Measurements from ENCODE around the gene HIRA. TPM values are rescaled to one million over a fixed set of nuclear protein-coding genes. Genes with fewer than 3 reads are reported as not detected.
"Not testable (repeated sequence)": the region's sequence is repeated elsewhere in the genome, so short reads cannot be mapped to it uniquely, and the experiment has no call there.

Gene HIRA
- total RNA-seq, 1 donor from 2014 or later, result 18.1 TPM

GRCh38 chr22:19319281-19319680 lies 112.3 kb downstream of the HIRA start:
- no peak for DNase-seq
- Histone ChIP-seq H3K4me3 (no peak overlapping the region), H3K36me3 (peaks cover 5% of the 10 kb centered on the region), H3K27ac (replicated peaks) (no peak overlapping the region), H3K9me3 (replicated peaks) (peaks cover 58% of the 10 kb centered on the region), H3K27me3 (ENCODE audit: low read depth) (no peaks in the 10 kb centered on the region), H3K4me1 (no peaks in the 10 kb centered on the region)
- intact Hi-C loops (cut with micrococcal nuclease), result no loop called here
- no peak for TF ChIP-seq CTCF (IDR thresholded peaks at IDR 0.05; ENCODE audit: borderline replicate concordance)

GRCh38 chr22:19317865-19318264 lies 113.7 kb downstream of the HIRA start:
- Histone ChIP-seq H3K27ac (replicated peaks) (no peak overlapping the region), H3K27me3 (ENCODE audit: low read depth) (no peaks in the 10 kb centered on the region), H3K9me3 (replicated peaks) (peaks cover 56% of the 10 kb centered on the region), H3K4me1 (no peaks in the 10 kb centered on the region), H3K4me3 (no peak overlapping the region), H3K36me3 (peaks cover 5% of the 10 kb centered on the region)
- intact Hi-C loops (cut with micrococcal nuclease), result no loop called here
- TF ChIP-seq CTCF (IDR thresholded peaks at IDR 0.05; ENCODE audit: borderline replicate concordance), result no peak
- DNase-seq, result no peak

GRCh38 chr22:19307872-19308271 lies 123.7 kb downstream of the HIRA start:
- no peak for TF ChIP-seq CTCF (IDR thresholded peaks at IDR 0.05; ENCODE audit: borderline replicate concordance)
- H3K4me3 ChIP-seq, result no peak overlapping the region
- DNase-seq, result no peak
- H3K27ac ChIP-seq (replicated peaks), result no peak overlapping the region
- intact Hi-C loops (cut with micrococcal nuclease), result no loop called here
- H3K27me3 ChIP-seq (ENCODE audit: low read depth), result no peaks in the 10 kb centered on the region
- H3K36me3 ChIP-seq, result no peaks in the 10 kb centered on the region
- H3K9me3 ChIP-seq (replicated peaks), result no peaks in the 10 kb centered on the region
- H3K4me1 ChIP-seq, result no peaks in the 10 kb centered on the region

GRCh38 chr22:19306535-19306934 lies 125.0 kb downstream of the HIRA start:
- H3K36me3 ChIP-seq; DNase-seq; H3K9me3 ChIP-seq (replicated peaks); H3K4me1 ChIP-seq; intact Hi-C loops (cut with micrococcal nuclease); H3K27me3 ChIP-seq (ENCODE audit: low read depth); H3K27ac ChIP-seq (replicated peaks); H3K4me3 ChIP-seq: not testable (repeated sequence)

- no peak for TF ChIP-seq CTCF (IDR thresholded peaks at IDR 0.05; ENCODE audit: borderline replicate concordance)
- H3K36me3 ChIP-seq, result no peaks in the 10 kb centered on the region
- no peaks in the 10 kb centered on the region for H3K9me3 ChIP-seq (replicated peaks)
- no peaks in the 10 kb centered on the region for H3K4me1 ChIP-seq
- no peak overlapping the region for H3K27ac ChIP-seq (replicated peaks)
- no peaks in the 10 kb centered on the region for H3K27me3 ChIP-seq (ENCODE audit: low read depth)
- DNase-seq, result no peak
- no peak overlapping the region for H3K4me3 ChIP-seq
- intact Hi-C loops (cut with micrococcal nuclease), result no loop called here
Measured at GRCh38 chr22:19304547-19304946, 127.0 kb downstream of the HIRA start.

GRCh38 chr22:19303785-19304184 lies 127.7 kb downstream of the HIRA start:
- H3K4me3 ChIP-seq, result no peak overlapping the region
- no peaks in the 10 kb centered on the region for H3K9me3 ChIP-seq (replicated peaks)
- no peak overlapping the region for H3K27ac ChIP-seq (replicated peaks)
- intact Hi-C loops (cut with micrococcal nuclease), result no loop called here
- DNase-seq, result no peak
- no peaks in the 10 kb centered on the region for H3K4me1 ChIP-seq
- no peak for TF ChIP-seq CTCF (IDR thresholded peaks at IDR 0.05; ENCODE audit: borderline replicate concordance)
- H3K36me3 ChIP-seq, result no peaks in the 10 kb centered on the region
- H3K27me3 ChIP-seq (ENCODE audit: low read depth), result no peaks in the 10 kb centered on the region

Data from left ventricle myocardium inferior (tissue), 1 donor.